RWPE2 (cell line): ENCODE data around the gene COL23A1.
"Not testable (repeated sequence)": the region's sequence is repeated elsewhere in the genome, so short reads cannot be mapped to it uniquely, and the experiment has no call there.

Experiments used
- ATAC-seq: fragments of 200-7000 bp; cut with Tn5 transposase; 3 replicates; pipeline ENCODE4 v1.9.1; 2021; ENCODE audit warnings: low read depth
- DNase-seq: peaks from one replicate; pipeline ENCODE4 v3.0.0-alpha.2; 2020; ENCODE audit warnings: low spot score
- H3K27ac ChIP-seq: fragments of 450-650 bp; 2 replicates; pipeline ENCODE4 v1.5.1; 2017; ENCODE audit warnings: mild to moderate bottlenecking; ENCODE audit not compliant: poor library complexity, severe bottlenecking
- H3K27me3 ChIP-seq: fragments of 250-450 bp; sonication (Bioruptor Pico); 2 replicates; pipeline ENCODE4 v1.5.1; 2021; ENCODE audit warnings: mild to moderate bottlenecking, moderate library complexity; ENCODE audit not compliant: insufficient read depth, poor library complexity, severe bottlenecking
- H3K36me3 ChIP-seq: fragments of 250-450 bp; sonication (Bioruptor Pico); 2 replicates; pipeline ENCODE4 v1.5.1; 2020; ENCODE audit warnings: low read depth, mild to moderate bottlenecking, moderate library complexity
- H3K4me1 ChIP-seq: fragments of 250-450 bp; sonication (Bioruptor Pico); 2 replicates; pipeline ENCODE4 v1.5.1; 2021; ENCODE audit warnings: mild to moderate bottlenecking, moderate library complexity; ENCODE audit not compliant: insufficient read depth, poor library complexity, severe bottlenecking
- H3K4me3 ChIP-seq: fragments of 250-450 bp; sonication (Bioruptor Pico); 2 replicates; pipeline ENCODE4 v1.5.1; 2021; ENCODE audit warnings: mild to moderate bottlenecking, moderate library complexity; ENCODE audit not compliant: severe bottlenecking
- H3K9me3 ChIP-seq: fragments of 250-450 bp; sonication (Bioruptor Pico); 2 replicates; pipeline ENCODE4 v1.5.1; 2021; ENCODE audit warnings: mild to moderate bottlenecking, moderate library complexity; ENCODE audit not compliant: severe bottlenecking
- CTCF ChIP-seq: fragments of 450-650 bp; IDR thresholded peaks from one replicate; pipeline ENCODE4 v1.5.1; 2017; ENCODE audit warnings: mild to moderate bottlenecking, moderate library complexity; ENCODE audit not compliant: poor library complexity, severe bottlenecking

The COL23A1 gene

GRCh38 chr5:178240766-178241165 is 349.4 kb downstream of the COL23A1 start:
- no peak for TF ChIP-seq CTCF
- Histone ChIP-seq H3K27ac (no peak overlapping the region), H3K4me1 (peaks cover 17% of the 10 kb centered on the region), H3K9me3 (no peaks in the 10 kb centered on the region), H3K4me3 (no peak overlapping the region), H3K36me3 (no peaks in the 10 kb centered on the region), H3K27me3 (no peaks in the 10 kb centered on the region)
- no peak for ATAC-seq
- DNase-seq = no peak

GRCh38 chr5:178240341-178240741 is 349.9 kb downstream of the COL23A1 start:
- H3K9me3 ChIP-seq = no peaks in the 10 kb centered on the region
- no peak for DNase-seq
- no peak overlapping the region for H3K4me3 ChIP-seq
- no peak for ATAC-seq
- no peak overlapping the region for H3K27ac ChIP-seq
- no peaks in the 10 kb centered on the region for H3K27me3 ChIP-seq
- H3K4me1 ChIP-seq = peaks cover 17% of the 10 kb centered on the region
- no peaks in the 10 kb centered on the region for H3K36me3 ChIP-seq
- no peak for TF ChIP-seq CTCF

- H3K4me1 ChIP-seq = peaks cover 17% of the 10 kb centered on the region
- H3K36me3 ChIP-seq, H3K9me3 ChIP-seq, H3K27me3 ChIP-seq, DNase-seq, H3K4me3 ChIP-seq, H3K27ac ChIP-seq, ATAC-seq: not testable (repeated sequence)
Observed at GRCh38 chr5:178239626-178240301, 350.4 kb downstream of the COL23A1 start.

- TF ChIP-seq CTCF = no peak
- no peak overlapping the region for H3K27ac ChIP-seq
- no peaks in the 10 kb centered on the region for H3K36me3 ChIP-seq
- H3K27me3 ChIP-seq = no peaks in the 10 kb centered on the region
- no peak overlapping the region for H3K4me3 ChIP-seq
- no peaks in the 10 kb centered on the region for H3K9me3 ChIP-seq
- ATAC-seq (no peak), DNase-seq (no peak)
- peaks cover 13% of the 10 kb centered on the region for H3K4me1 ChIP-seq
Observed at GRCh38 chr5:178238711-178239592, 351.2 kb downstream of the COL23A1 start.

- Histone ChIP-seq H3K36me3 (no peaks in the 10 kb centered on the region), H3K27ac (no peak overlapping the region), H3K9me3 (no peaks in the 10 kb centered on the region), H3K27me3 (no peaks in the 10 kb centered on the region), H3K4me3 (no peak overlapping the region), H3K4me1 (peaks cover 13% of the 10 kb centered on the region)
- TF ChIP-seq CTCF = no peak
- DNase-seq (no peak), ATAC-seq (no peak)
Observed at GRCh38 chr5:178238313-178238635, 351.9 kb downstream of the COL23A1 start.
